MM.1S (cell line): ENCODE results near the gene CD93.

ENCODE experiments used
- CTCF ChIP-seq: fragments of 300-600 bp; sonication (generic); IDR thresholded peaks from 2 replicates; pipeline ENCODE4 v1.5.1; 2016; ENCODE audit warnings: antibody characterized with exemption, low read length, mixed read lengths
- EZH2phosphoT487 ChIP-seq: fragments of 300-600 bp; sonication (generic); IDR thresholded peaks from 2 replicates; pipeline ENCODE4 v1.6.1; 2018; ENCODE audit warnings: antibody characterized with exemption, low read length

DNA sequence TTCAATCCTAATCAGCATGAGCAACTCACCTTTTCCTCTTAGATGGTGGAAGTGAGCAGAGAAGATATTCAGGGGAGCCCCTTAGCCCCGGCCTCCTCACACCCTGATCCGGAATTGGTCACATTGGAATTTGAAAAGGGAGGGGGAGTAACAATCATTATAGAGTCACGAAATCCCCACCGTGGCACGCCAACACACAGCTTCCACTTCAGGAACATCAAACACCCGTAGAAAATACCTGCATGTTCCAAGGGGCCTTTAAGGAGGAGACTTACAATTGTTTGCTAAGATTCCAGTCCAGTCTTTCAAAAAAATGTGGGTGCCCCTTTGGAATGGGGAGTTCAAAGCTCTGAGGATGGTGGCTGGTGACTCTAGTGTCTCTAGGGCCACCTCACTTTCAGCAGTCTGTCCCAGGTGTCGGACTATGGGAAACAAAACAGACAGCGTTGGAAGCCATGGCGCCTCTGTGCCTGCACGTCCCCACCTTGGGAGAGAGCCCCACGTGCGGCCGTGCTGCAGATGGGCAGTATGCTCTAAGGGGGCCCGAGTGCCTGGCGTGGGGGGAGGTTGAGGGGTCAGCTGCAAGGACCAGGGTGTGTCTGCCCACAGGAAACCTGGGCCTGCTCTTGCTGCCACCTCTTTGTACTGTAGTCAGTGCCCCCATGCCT is 2.4 kb downstream of the CD93 start:
- no peak for TF ChIP-seq CTCF
- no peak for TF ChIP-seq EZH2phosphoT487
